ENCODE measurements around the gene MGAT5. TPM values are rescaled to one million over a fixed set of nuclear protein-coding genes. Genes with fewer than 3 reads are reported as not detected.
"Not testable (repeated sequence)": the region's sequence is repeated elsewhere in the genome, so short reads cannot be mapped to it uniquely, and the experiment has no call there.

The MGAT5 gene
- polyA plus RNA-seq, 1 donor, result 46.5 TPM

GRCh38 chr2:134278553-134278952 lies 24.7 kb downstream of the MGAT5 start:
- DNase-seq, result no peak

DNA sequence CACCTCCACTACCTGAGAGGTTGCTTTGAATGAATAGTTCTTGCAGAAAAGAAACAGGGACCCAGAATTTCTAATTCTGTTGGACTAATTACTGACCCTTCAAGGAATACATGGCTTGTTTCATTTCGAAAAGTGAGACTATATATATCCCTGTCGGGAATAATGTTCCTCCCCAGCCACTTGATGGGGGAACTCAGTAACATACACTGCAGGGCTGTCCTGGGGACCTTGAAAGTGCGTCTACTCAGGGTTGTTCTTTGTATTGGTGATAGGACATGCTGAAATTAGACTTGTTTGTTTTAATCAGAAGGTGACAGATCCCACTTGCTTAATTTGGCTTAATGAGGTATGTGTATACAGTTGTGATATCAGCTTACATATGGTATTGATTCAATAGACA lies 25.5 kb downstream of the MGAT5 start:
- no peak for DNase-seq

- no peak for DNase-seq
These were observed 26.4 kb downstream of the MGAT5 start for GRCh38 chr2:134280231-134280630.

- no peak for DNase-seq
These were observed 26.9 kb downstream of the MGAT5 start for GRCh38 chr2:134280726-134281125.

DNA sequence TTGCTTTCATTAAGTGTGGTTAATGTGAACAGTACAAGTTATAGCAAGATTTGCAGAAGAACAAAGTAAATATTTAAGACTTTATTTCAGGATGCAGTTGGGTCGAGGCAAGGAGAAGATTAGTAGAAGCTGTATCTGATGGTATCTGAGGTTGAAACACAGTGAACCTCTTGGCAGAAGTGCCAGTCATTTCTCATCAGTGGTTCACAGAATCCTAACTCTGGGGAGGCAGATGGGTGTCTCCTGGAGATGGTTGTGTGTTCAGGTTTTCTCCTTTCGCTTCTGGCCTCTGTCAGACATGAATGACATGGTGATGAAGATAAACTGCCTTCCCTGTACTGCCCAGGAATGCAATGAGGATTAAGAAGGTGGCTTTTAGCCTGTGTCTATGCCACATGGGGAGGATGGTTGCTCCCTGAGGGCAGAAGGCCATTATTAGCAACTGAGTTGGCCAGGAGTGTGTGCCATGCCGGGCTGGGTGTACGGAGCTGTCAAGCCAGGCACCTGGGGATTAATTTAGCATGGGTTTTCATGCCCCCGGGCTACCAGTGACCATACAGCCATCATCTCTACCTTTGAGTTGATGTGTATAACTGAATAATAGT lies 28.0 kb downstream of the MGAT5 start:
- DNase-seq, result no peak

DNA sequence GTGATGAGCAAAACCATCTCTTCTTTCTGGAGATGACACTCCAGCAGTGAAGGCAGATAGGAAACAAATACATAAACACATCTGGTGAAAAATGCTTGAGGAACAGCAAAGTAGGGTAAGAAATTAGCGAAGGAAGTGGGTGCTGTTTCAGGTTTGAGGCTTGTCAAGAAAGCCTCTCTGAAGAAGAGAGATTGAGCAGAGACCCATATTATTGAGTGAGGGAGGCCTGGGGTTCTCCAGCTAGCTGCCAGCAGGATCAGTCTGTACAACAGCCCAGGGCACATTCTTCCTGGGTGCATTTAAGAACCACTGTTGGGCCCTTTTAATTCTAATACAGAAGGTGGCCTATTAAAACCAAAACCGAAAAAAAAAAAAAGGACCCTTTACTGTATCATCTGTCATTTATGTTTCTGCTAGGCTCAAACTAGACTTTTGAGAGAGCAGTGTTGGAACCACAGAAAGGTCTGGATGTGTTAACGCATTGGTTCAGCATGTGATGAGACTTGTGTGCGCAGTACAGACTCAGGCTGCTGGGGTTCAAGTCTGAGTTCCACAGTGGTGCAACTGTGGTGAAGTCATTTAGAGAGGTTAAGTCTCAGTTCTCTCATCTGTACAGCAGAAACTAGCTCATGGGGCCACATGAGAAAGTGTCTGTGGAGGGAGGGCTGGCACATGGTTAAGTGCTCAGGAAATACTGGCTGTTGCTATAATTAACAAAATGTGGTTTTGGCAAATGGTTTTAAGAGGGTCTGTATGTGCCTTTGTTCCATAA lies 28.9 kb downstream of the MGAT5 start:
- no peak for DNase-seq

DNA sequence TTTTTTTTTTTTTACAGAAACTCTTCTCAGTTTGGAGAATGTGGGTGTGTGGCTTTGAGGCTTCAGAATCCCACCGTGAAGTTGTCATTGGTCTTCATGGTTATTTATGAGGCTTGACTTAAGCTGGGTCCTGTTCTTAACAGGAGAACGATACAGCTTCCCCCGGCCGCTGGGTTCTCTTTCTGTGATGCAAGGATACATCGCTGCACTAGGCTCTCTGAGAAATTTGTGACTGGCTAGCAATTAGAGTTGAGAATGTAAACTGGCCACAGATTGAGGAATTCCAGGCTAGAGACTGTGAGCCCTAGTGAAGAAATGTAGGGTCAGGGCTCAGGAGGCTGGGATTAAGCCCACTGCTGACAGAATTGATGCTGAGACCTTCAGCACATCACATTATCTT lies 29.8 kb downstream of the MGAT5 start:
- DNase-seq, result no peak

DNA sequence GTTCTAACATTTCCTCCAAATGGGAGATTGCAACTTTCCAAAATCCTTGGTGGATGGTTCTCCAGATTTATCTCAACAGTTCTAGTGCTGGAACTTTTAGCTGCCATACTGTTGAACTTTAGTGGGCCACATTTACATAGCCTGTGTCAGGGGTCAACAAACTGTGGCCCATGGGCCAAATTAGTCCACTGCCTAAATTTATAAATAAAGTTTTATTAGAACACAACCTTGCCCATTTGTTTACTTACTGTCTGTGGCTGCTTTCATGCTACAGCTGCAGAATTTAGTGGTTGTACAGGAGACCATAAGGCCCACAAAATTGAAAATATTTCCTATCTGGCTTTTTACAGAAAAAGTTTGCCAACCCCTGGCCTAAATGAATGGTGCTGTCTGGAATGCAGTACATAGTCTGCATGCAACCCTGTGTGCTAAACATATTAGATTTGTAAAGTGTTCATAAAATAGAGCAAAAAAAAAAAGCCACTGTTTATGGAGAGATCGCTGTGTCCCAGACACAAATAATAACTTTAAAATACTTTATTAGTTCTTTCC lies 30.3 kb downstream of the MGAT5 start:
- DNase-seq, result no peak

- DNase-seq, result no peak
These were observed 33.5 kb downstream of the MGAT5 start for GRCh38 chr2:134287323-134287722.

DNA sequence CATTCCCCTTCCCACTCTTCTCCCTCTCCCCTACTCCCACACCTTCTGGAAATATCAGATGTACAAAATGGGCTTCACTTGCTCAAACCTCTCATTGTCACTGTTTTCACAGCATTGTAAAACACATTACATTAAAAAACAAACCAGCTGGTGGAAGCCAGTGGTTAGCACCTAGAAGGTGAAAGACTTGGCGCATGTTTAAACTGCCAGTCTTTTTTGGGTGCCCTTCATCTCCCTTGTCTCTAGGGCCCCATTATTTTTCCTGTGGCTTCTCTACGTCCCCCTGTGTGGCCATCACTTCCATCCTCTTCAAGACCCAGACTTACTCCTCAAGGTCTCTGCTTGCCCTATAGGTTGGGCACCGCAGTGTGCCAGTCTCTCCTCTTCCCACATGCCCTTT lies 34.9 kb downstream of the MGAT5 start:
- DNase-seq, result no peak

GRCh38 chr2:134289225-134289624 lies 35.4 kb downstream of the MGAT5 start:
- DNase-seq, result no peak

DNA sequence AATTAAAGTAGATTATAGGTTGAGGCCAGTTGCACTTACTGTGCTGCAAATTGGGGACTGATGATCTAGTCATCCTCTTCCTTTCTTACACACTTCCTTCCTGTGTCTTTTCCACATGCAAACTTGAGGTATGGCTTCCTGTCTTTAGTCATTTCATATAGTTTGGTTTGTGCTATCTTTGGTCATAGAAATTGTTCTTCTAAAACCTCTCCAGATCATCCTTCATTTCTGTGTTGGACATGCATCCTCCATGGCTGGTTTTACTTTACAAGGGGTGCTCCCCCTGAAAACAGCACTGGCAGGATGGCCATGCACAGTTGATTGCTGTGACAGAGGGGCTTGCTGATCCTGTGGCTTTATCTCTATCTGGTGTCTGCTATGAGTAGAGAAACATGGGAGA lies 36.5 kb downstream of the MGAT5 start:
- no peak for DNase-seq

DNA sequence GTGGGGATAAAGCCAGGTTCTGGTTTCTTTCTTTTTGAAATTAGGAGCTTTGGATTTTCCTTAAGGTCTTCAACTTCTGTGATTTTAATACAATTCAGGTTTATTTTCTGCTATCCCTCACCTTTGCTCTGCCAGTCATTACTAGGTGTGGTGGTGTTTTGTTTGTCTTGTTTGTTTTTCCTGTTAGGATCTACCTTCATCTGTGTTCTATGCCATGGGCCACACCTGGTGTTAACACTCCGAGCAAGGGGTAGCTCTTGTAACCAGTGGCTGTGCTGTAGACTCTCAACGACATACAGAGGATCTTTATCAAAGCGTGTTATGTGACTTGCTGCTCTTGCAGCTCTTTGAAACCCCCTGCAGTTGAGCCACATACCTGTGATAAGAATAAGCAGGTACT lies 38.6 kb downstream of the MGAT5 start:
- no peak for DNase-seq

- no peak for DNase-seq
These were observed 40.1 kb downstream of the MGAT5 start for GRCh38 chr2:134293719-134294537.

DNA sequence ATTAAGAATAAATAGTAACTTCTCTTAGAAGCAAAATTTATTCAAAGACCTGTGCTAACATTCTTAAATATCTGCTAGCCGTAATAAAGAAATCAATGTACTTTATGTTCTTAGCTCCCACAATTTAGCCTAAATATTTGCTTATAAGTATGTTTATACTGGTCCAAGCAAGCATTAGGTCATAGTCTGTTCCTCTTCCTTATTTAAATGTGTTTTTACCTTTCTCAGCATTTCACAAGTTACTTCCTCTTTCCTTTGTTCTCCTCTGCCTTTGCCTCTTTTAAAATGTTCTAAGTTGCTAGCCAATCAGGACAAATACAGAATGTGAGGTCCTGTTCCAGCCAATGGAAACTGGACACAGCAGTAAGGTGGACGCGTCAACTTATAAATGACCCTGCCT lies 40.7 kb downstream of the MGAT5 start:
- not testable (repeated sequence) for DNase-seq

DNA sequence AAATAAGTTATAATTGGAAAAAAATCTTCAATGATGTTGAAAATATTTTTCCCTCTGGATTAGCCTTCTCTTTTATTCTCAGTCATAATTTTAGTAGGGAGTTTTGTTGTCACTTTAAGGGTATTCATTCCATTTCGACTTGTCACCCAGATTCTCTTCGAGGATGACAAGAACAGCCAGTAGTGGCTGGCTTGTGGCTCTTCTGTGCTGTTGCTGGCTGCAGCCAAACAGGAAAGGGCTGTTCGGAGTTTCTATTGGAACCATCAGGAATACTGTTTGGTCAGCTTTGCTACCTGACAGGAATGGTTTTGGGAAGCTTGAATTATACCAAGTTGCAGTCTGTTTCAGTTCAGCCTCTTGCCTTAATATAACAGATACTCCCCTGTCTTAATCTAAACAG lies 41.6 kb downstream of the MGAT5 start:
- no peak for DNase-seq

DNA sequence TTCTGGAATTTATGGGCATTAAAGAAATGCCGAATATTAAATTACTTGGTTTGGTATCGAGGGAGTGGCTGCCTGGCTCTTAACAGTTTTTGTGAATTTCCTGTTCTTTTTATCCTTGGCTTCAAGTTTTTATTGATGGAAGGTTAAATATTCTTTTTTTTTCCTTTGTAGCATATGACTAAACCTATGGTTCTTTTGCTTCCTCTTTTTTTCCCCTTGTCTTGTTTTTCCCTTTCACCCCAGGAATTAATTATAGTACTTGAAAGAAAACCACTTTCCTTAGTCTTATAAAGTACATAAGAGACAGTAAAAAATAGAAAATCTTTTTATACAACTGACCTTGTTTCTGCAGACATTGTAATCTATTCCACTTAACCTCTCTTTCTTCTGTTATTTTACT lies 42.4 kb downstream of the MGAT5 start:
- no peak for DNase-seq

- no peak for DNase-seq
These were observed 45.5 kb downstream of the MGAT5 start for GRCh38 chr2:134299334-134299733.

GRCh38 chr2:134300585-134300984 lies 46.7 kb downstream of the MGAT5 start:
- DNase-seq, result no peak

DNA sequence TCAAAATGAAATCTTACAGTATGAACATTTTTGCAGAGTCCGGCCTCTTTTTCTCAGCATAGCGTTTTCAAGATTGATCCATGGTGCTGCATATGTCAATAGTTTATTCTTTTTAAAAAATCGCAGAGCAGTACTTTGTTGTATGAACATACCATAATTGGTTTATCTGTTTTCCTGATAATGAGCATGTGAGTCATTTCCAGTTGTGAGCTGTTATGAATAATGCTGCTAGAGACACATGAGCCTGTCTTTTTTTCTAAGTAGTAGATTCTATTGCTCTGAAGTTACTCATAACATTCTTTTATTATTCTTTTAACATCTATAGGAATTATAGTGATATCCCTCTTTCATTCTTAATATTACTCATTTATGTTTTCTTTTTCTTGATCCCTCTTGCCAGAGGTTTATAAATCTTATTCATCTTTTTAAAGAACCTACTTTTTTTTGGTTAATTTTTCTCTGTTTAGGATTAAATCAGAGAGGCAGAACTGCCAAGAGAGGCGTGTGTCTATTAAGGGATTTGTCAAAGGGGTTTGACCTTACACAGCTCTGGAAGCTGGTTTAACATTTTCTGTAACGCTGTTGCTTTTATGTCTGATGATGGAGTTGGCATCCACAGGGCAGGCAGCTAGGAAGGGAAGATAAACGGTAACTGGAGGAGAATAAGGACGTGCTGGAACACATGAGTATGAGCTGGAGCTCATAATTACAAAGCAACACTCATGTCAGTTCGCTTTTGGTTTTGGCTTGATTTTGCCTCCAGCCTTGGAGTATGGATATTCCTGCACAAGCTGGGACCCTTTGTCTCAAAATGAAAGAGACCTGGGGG lies 47.4 kb downstream of the MGAT5 start:
- DNase-seq, result no peak

DNA sequence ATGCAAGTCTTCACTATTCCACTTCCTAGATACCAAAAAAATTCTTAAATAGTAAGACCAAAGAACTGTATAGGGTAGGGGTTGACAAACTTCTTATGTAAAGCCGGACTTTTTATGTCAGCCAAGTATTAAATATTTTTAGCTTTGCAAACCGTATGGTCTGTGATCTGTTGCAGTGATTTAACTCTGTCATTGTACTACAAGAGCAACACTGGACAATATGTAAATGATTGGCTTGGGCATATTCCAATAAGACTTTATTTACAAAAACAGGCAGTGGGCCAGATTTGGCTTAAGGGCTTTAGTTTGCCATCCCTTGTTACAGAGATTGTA lies 48.0 kb downstream of the MGAT5 start:
- no peak for DNase-seq
